Dermis blood vessel endothelial cell (primary cell): ENCODE measurements around the gene KLHL6. TPM values are rescaled to one million over a fixed set of nuclear protein-coding genes. Genes with fewer than 3 reads are reported as not detected.
"Not testable (repeated sequence)": the region's sequence is repeated elsewhere in the genome, so short reads cannot be mapped to it uniquely, and the experiment has no call there.

Experiments used
- DNase-seq: peaks from one replicate; pipeline ENCODE4 v3.0.0; 2010
- total RNA-seq: library from RNA; depleted of rRNA; stranded (reverse); fragments of >200 nt; gene quantifications from 2 replicates; pipeline ENCODE4 v1.2.3, GENCODE V29; 2014

Gene KLHL6
- total RNA-seq, 1 donor from 2014 or later, result 8.2 TPM

DNA sequence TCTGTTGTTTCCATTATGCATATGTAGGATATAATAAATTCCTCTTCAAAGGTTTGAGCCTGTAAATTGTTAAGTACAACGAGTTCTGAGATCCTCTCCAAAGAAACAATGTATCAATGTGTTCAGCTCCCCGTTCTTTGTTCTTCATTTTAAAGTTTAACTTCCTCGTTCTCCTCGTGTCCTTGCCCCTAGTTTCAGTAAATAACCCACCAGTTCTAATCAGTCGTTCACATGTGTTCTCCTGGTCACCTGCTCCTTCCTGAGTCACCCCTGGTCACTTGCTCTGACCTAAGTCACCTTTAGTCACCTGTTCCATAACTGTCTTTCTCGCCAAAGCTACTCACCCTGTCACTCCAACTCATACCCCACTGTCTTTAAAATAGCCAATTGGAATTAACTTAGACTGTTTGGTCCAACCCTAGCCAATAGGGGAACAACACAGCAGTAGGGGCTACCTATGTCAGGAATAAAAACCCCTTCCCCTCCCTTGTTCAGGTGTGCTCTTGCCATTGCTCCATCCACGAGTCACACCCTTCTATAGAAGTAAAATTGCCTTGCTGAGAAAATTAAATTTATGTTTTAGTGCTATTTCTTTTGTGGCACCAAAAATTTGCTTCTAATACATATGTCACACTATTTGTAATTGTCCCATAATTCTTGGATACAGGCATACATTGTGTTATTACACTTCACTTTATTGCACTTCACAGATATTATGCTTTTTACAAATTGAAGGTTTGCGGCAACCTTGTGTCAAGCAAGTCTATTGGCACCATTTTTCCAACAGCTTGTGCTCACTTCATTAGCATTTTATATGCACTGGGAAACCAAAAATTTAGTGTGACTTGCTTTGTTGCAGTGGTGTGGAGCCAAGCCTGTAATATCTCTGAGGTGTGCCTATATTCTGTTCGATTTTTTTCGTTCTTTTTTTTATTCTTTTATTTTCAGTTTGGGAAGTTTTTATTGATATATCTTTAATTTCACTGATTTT, 111.8 kb downstream of the KLHL6 start:
- no peak for DNase-seq

- DNase-seq, result no peak
Observed at GRCh38 chr3:183442994-183443393, 112.5 kb downstream of the KLHL6 start.

DNA sequence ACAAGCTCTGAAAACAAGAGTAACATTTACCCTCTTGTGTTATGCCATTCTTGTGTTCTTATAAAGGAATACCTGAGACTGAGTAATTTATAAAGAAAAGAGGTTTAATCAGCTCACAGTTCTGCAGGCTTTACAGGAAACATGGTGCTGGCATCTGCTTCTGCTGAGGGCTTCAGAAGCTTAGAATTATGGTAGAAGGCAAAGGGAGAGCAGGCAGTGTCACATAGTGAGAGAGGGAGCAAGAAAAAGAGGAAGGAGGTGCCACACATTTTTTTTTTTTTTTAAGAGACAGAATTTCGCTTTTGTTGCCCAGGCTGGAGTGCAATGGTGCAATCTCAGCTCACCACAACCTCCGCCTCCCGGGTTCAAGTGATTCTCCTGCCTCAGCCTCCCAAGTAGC, 115.0 kb downstream of the KLHL6 start:
- not testable (repeated sequence) for DNase-seq

DNA sequence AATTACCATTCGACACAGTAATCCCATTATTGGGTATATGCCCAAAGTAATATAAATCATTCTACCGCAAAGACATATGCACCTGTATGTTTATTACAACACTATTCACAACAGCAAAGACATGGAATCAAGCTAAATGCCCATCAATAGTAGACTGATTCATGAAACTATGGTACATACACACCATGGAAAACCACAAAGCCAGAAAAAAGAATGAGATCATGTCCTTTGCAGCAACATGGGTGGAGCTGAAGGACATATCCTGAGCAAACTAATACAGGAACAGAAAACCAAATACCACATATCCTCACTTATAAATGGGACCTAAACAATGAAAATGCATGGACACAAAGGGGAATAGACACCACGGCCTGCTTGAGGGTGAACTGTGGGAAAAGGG, 116.0 kb downstream of the KLHL6 start:
- peak; percentile 25 for DNase-seq

DNA sequence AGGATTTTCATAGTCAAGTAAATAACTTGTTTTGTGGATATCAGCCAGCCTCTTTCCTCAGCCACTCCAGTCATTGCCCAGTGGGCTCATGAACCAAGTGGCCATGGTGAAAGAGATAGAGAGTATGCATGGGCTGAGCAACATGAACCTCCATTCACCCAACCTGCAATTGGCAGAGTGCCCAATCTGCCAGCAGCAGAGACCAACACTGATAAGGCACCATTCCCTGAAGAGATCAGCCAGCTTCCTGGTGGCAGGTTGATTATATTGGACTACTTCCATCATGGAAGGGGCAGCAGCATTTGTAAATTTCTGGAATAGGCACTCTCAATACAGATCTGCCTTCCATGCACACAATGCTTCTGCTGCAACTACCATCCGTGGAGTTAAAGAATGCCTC, 116.8 kb downstream of the KLHL6 start:
- no peak for DNase-seq

DNA sequence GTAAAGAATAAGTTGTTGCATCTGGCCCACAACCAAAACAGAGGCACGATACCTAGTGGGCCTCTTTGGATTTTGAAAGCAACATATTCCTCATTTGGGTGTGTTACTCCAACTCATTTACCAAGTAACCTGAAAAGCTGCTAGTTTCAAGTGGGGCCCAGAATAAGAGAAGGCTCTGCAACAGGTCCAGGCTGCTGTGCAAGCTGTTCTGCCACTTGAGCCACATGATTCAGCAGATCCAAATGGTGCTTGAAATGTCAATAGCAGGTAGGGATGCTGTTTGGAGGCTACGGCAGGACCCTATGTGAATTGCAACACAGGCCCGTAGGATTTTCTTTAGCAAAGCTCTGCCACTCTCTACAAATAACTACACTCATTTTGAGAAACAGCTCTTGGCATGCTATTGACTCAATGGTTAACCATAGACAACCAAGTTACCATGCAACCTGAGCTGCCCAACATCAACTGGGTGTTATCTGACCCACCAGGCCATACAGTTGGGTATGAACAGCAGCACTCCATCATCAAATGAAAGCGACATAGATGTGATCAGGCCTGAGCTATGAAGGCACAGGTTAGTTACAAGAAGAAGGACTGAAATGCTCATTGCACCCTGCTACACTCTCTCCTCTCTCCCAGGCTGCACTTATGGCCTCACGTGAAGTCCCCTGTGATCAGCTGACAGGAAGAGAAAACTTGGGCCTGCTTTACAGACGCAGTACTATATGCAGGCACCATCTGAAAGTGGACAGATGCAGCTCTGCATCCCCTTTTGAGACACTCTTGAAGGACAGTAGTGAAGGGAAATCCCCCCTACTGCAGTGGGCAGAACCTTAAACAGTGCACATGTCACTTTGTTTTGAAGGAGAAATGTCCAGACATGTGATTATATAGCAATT, 117.6 kb downstream of the KLHL6 start:
- DNase-seq, result no peak

Other genes starting within 250 kb of the KLHL6 start
- 0.34 and 0.84 TPM in 2 replicates for gene MCF2L2, start 127.1 kb downstream of the KLHL6 start, total RNA-seq
- 102 and 139 TPM in 2 replicates for gene KLHL24, start 79.9 kb upstream of the KLHL6 start, total RNA-seq
- gene YEATS2, start 142.1 kb upstream of the KLHL6 start, total RNA-seq, result 40.8 and 41.1 TPM in 2 replicates